ENCODE measurements around the gene AIDA. TPM values are rescaled to one million over a fixed set of nuclear protein-coding genes. Genes with fewer than 3 reads are reported as not detected.

The AIDA gene
- total RNA-seq, 4 donors from 2014 or later: 79.3 to 119 (median 108) TPM

- Histone ChIP-seq H3K4me3 (no peak overlapping the region), H3K27ac (no peak overlapping the region), H3K9me3 (no peaks in the 10 kb centered on the region), H3K27me3 (no peaks in the 10 kb centered on the region), H3K36me3 (peaks cover 0 to 30% of the 10 kb centered on the region in 2 donors), H3K4me1 (peaks cover 0 to 18% (median 5%) of the 10 kb centered on the region in 3 donors)
- no peak for TF ChIP-seq EP300 (IDR thresholded peaks at IDR 0.05)
- TF ChIP-seq POLR2A (IDR thresholded peaks at IDR 0.05): no peak
- TF ChIP-seq CTCF (IDR thresholded peaks at IDR 0.05): no peak
- TF ChIP-seq POLR2AphosphoS5 (IDR thresholded peaks at IDR 0.05): no peak
- 73 to 94% methylated on average over 1 of the region's 1 CpG for WGBS, 2 donors (ENCODE audit: low coverage in 1 of 2)
- ATAC-seq: no peak
Measured at GRCh38 chr1:222642468-222642867, 69.8 kb downstream of the AIDA start.

- H3K27ac ChIP-seq: no peak overlapping the region
- H3K4me1 ChIP-seq: peaks cover 0 to 18% (median 5%) of the 10 kb centered on the region in 3 donors
- H3K36me3 ChIP-seq: peaks cover 0 to 30% of the 10 kb centered on the region in 2 donors
- no peak for ATAC-seq
- WGBS, 2 donors (ENCODE audit: low coverage in 1 of 2): 75 to 79% methylated on average over 3 to 5 of the region's 5 CpGs
- H3K27me3 ChIP-seq: no peaks in the 10 kb centered on the region
- H3K4me3 ChIP-seq: no peak overlapping the region
- TF ChIP-seq EP300 (IDR thresholded peaks at IDR 0.05) (no peak), POLR2A (IDR thresholded peaks at IDR 0.05) (no peak), POLR2AphosphoS5 (IDR thresholded peaks at IDR 0.05) (no peak), CTCF (IDR thresholded peaks at IDR 0.05) (no peak)
- H3K9me3 ChIP-seq: no peaks in the 10 kb centered on the region
Measured at GRCh38 chr1:222641269-222641948, 70.9 kb downstream of the AIDA start.

GRCh38 chr1:222634180-222635013 lies 77.9 kb downstream of the AIDA start:
- H3K4me1 ChIP-seq: peaks cover 0 to 6% (median 0%) of the 10 kb centered on the region in 3 donors
- 34 to 40% methylated on average over 6 to 7 of the region's 7 CpGs for WGBS, 2 donors (ENCODE audit: low coverage in 1 of 2)
- peak; percentile 74 for ATAC-seq
- no peak overlapping the region for H3K27ac ChIP-seq
- TF ChIP-seq POLR2AphosphoS5 (IDR thresholded peaks at IDR 0.05): no peak
- peak; percentile 85 to 91 (median 88) for TF ChIP-seq CTCF (IDR thresholded peaks at IDR 0.05)
- no peak for TF ChIP-seq EP300 (IDR thresholded peaks at IDR 0.05)
- no peak for TF ChIP-seq POLR2A (IDR thresholded peaks at IDR 0.05)
- H3K27me3 ChIP-seq: no peaks in the 10 kb centered on the region
- no peak overlapping the region for H3K4me3 ChIP-seq
- peaks cover 0 to 87% of the 10 kb centered on the region in 2 donors for H3K36me3 ChIP-seq
- no peaks in the 10 kb centered on the region for H3K9me3 ChIP-seq

GRCh38 chr1:222632749-222633148 lies 79.5 kb downstream of the AIDA start:
- Histone ChIP-seq H3K9me3 (no peaks in the 10 kb centered on the region), H3K27me3 (no peaks in the 10 kb centered on the region), H3K4me3 (no peak overlapping the region), H3K4me1 (peaks cover 0 to 6% (median 0%) of the 10 kb centered on the region in 3 donors), H3K36me3 (peaks cover 0 to 89% of the 10 kb centered on the region in 2 donors), H3K27ac (no peak overlapping the region)
- no peak for TF ChIP-seq POLR2AphosphoS5 (IDR thresholded peaks at IDR 0.05)
- no peak for TF ChIP-seq EP300 (IDR thresholded peaks at IDR 0.05)
- TF ChIP-seq CTCF (IDR thresholded peaks at IDR 0.05): no peak
- no peak for TF ChIP-seq POLR2A (IDR thresholded peaks at IDR 0.05)
- 58 to 62% methylated on average over 2 of the region's 2 CpGs for WGBS, 2 donors (ENCODE audit: low coverage in 1 of 2)
- no peak for ATAC-seq

Data from gastroesophageal sphincter (tissue), 4 donors.